Ovary (tissue), 3 donors: ENCODE measurements around the gene EYS.

ENCODE experiments used
- EP300 ChIP-seq: sonication (generic); formaldehyde crosslinking; IDR thresholded peaks from one replicate; pipeline ENCODE4 v1.6.1; 2017; ENCODE audit warnings: antibody characterized with exemption
- POLR2A ChIP-seq: fragments of 450-650 bp; IDR thresholded peaks from one replicate; pipeline ENCODE4 v1.6.1; 2017; ENCODE audit warnings: antibody characterized with exemption, mild to moderate bottlenecking, moderate library complexity
- TF ChIP-seq, protein P1 (sequence below), 3 donors: fragments of 450-650 bp in 2 of 3; fragments of 200-600 bp in 1 of 3; IDR thresholded peaks; one replicate each; pipeline versions ENCODE4 v1.5.1 to v1.8.0; 2016 to 2022; ENCODE audit warnings: antibody characterized with exemption in 3 of 3, mild to moderate bottlenecking in 1 of 3
- donor health status: DM: no; HTN: no; CAD: no.

DNA sequence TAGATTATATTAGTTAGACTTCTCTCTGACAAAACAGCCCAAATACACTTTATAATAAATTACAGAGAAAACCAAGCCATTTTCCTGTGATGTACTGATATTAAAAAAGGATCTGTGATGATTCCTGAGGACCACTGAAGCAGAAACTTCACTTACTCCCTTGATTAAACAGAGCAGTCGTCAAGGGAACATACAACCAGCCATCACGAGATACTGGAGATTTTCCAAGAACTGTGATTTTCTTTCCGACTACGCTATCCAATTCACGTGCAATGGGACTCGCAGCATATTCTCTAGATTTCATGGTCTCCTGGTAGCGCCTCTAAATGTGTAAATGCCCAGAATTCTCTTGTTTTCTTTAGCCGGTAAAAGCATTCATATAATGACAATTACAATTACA lies 1694.0 kb downstream of the EYS start:
- TF ChIP-seq, protein P1, sequence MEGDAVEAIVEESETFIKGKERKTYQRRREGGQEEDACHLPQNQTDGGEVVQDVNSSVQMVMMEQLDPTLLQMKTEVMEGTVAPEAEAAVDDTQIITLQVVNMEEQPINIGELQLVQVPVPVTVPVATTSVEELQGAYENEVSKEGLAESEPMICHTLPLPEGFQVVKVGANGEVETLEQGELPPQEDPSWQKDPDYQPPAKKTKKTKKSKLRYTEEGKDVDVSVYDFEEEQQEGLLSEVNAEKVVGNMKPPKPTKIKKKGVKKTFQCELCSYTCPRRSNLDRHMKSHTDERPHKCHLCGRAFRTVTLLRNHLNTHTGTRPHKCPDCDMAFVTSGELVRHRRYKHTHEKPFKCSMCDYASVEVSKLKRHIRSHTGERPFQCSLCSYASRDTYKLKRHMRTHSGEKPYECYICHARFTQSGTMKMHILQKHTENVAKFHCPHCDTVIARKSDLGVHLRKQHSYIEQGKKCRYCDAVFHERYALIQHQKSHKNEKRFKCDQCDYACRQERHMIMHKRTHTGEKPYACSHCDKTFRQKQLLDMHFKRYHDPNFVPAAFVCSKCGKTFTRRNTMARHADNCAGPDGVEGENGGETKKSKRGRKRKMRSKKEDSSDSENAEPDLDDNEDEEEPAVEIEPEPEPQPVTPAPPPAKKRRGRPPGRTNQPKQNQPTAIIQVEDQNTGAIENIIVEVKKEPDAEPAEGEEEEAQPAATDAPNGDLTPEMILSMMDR (IDR thresholded peaks at IDR 0.05), result no peak
- TF ChIP-seq EP300 (no peak), POLR2A (no peak)
